Thyroid gland (tissue), 4 donors: ENCODE measurements around the gene MYL5.

Experiments used
- CTCF ChIP-seq, 6 experiments: fragments of 200-600 bp in 3 of 6; fragments of 450-650 bp in 3 of 6; sonication (generic) in 3 of 6; IDR thresholded peaks; one replicate each; pipeline ENCODE4 v1.5.1; 2016 to 2019; ENCODE audit warnings: antibody characterized with exemption in 6 of 6, mild to moderate bottlenecking in 2 of 6, inconsistent platforms in 1 of 6, moderate library complexity in 1 of 6
- POLR2A ChIP-seq, 2 donors: fragments of 450-650 bp; IDR thresholded peaks; one replicate each; pipeline ENCODE4 v1.6.1; 2017; ENCODE audit warnings: antibody characterized with exemption in 2 of 2, mild to moderate bottlenecking in 2 of 2, moderate library complexity in 1 of 2

GRCh38 chr4:673349-674091, 822 bp upstream of the MYL5 start:
- TF ChIP-seq CTCF (IDR thresholded peaks at IDR 0.05) (no peak), POLR2A (IDR thresholded peaks at IDR 0.05) (no peak)
